GM21381 (cell line): Measurements from ENCODE around the gene DNM1.

Source experiments
- ATAC-seq: cut with Tn5 transposase; IDR thresholded peaks from one replicate; pipeline ENCODE4 v1.9.1; 2021; ENCODE audit warnings: mild to moderate bottlenecking, moderate library complexity; ENCODE audit not compliant: unreplicated experiment

DNM1 gene

GRCh38 chr9:128304136-128304970 lies 101.2 kb downstream of the DNM1 start:
- no peak for ATAC-seq
